HepG2 (cell line): ENCODE measurements around the gene MINDY2. TPM values are rescaled to one million over a fixed set of nuclear protein-coding genes. Genes with fewer than 3 reads are reported as not detected.

Experiments
- AHDC1 ChIP-seq: sonication (generic); formaldehyde crosslinking; IDR thresholded peaks from 2 replicates; pipeline ENCODE4 v1.5.1; 2020; ENCODE audit warnings: mild to moderate bottlenecking, missing genetic modification reagents, borderline replicate concordance
- GTF3A ChIP-seq: sonication (generic); formaldehyde crosslinking; conservative IDR thresholded peaks from 2 replicates; pipeline ENCODE4 v1.4.0; 2020; ENCODE audit warnings: mild to moderate bottlenecking, missing genetic modification reagents
- HBP1 ChIP-seq: IDR thresholded peaks from 2 replicates; pipeline ENCODE4 v1.6.1; 2016; ENCODE audit warnings: low read depth, control low read depth
- HNF1B ChIP-seq: sonication (generic); formaldehyde crosslinking; IDR thresholded peaks from 2 replicates; pipeline ENCODE4 v1.5.1; 2020; ENCODE audit warnings: mild to moderate bottlenecking, moderate library complexity, missing genetic modification reagents
- KDM6A ChIP-seq: IDR thresholded peaks from 2 replicates; pipeline ENCODE4 v1.6.1; 2016; ENCODE audit warnings: low read depth
- MBNL3 ChIP-seq: fragments of 250-450 bp; sonication (Bioruptor Pico); conservative IDR thresholded peaks from 2 replicates; pipeline ENCODE4 v1.8.0; 2022; ENCODE audit warnings: mild to moderate bottlenecking, inconsistent platforms
- MXD4 ChIP-seq: IDR thresholded peaks from 2 replicates; pipeline ENCODE4 v1.6.1; 2016; ENCODE audit warnings: mild to moderate bottlenecking, missing biosample characterization, missing genetic modification reagents
- NAIF1 ChIP-seq: sonication (generic); formaldehyde crosslinking; IDR thresholded peaks from 2 replicates; pipeline ENCODE4 v1.5.0; 2020; ENCODE audit warnings: mild to moderate bottlenecking, missing genetic modification reagents, borderline replicate concordance
- RAD21 ChIP-seq: fragments of 450-650 bp; formaldehyde crosslinking; IDR thresholded peaks from 2 replicates; pipeline ENCODE4 v1.5.0; 2020; ENCODE audit warnings: mild to moderate bottlenecking
- ZFP36 ChIP-seq: fragments of 150-350 bp; IDR thresholded peaks from 2 replicates; pipeline ENCODE4 v1.6.1; 2018; ENCODE audit warnings: borderline replicate concordance, low read length, low read depth; ENCODE audit not compliant: partially characterized antibody
- ZNF451 ChIP-seq: sonication (generic); formaldehyde crosslinking; IDR thresholded peaks from 2 replicates; pipeline ENCODE4 v1.5.0; 2020; ENCODE audit warnings: mild to moderate bottlenecking, missing genetic modification reagents
- ZNF709 ChIP-seq: sonication (generic); formaldehyde crosslinking; IDR thresholded peaks from 2 replicates; pipeline ENCODE4 v1.5.0; 2020; ENCODE audit warnings: mild to moderate bottlenecking, missing genetic modification reagents
- ZNF788 ChIP-seq: sonication (generic); formaldehyde crosslinking; IDR thresholded peaks from 2 replicates; pipeline ENCODE4 v1.5.0; 2020; ENCODE audit warnings: mild to moderate bottlenecking, missing genetic modification reagents, borderline replicate concordance
- ZNF816 ChIP-seq: sonication (generic); formaldehyde crosslinking; IDR thresholded peaks from 2 replicates; pipeline ENCODE4 v1.8.0; 2022; ENCODE audit warnings: missing genetic modification reagents, mild to moderate bottlenecking, borderline replicate concordance
- polyA plus RNA-seq, 8 experiments: library from polyadenylated mRNA; depleted of rRNA in 3 of 8; stranded (reverse) in 7 of 8; unstranded in 1 of 8; fragments of >200 nt; fragmentation: Illumina TruSeq in 4 of 8; extraction: Trizol in 4 of 8; gene quantifications; 2 replicates each; pipeline versions ENCODE4 v1.2.1 to v1.2.3, GENCODE V29; 2011 to 2016; ENCODE audit warnings: low read depth in 4 of 8, missing spikeins in 1 of 8, mixed read lengths in 1 of 8; ENCODE audit not compliant: insufficient read depth in 1 of 8
- total RNA-seq, 5 experiments: library from RNA; depleted of rRNA; stranded (reverse); fragments of >200 nt; fragmentation: Illumina TruSeq; extraction: Trizol; gene quantifications; 2 replicates each; pipeline ENCODE4 v1.2.3, GENCODE V29; 2016; ENCODE audit warnings: low read depth in 1 of 5

MINDY2 gene
- total and polyA plus RNA-seq, 2 of the 13 experiments (the other 11 are each of a cell fraction or from before 2014, with no cell fraction given), result 7.2 to 12.6 TPM

GRCh38 chr15:58864602-58865424 is 93.7 kb downstream of the MINDY2 start (continued):
- TF ChIP-seq HNF1B (CRISPR knock-in tag), result 0 out of 2 replicates have a peak, but pooled peaks have one; percentile 16
- TF ChIP-seq ZNF788, result peak; percentile 85; the same call in 1 of the 2 replicates
- no peak for TF ChIP-seq HBP1
- peak; percentile 67 for TF ChIP-seq KDM6A
- no peak for TF ChIP-seq MBNL3
- peak; percentile 72; the same call in 1 of the 2 replicates for TF ChIP-seq AHDC1 (CRISPR knock-in tag)
- TF ChIP-seq MXD4 (CRISPR knock-in tag), result peak; percentile 68
- peak; percentile 67 for TF ChIP-seq ZNF709 (CRISPR knock-in tag)
- peak; percentile 52; the same call in 1 of the 2 replicates for TF ChIP-seq ZNF816
- TF ChIP-seq ZNF451 (CRISPR knock-in tag), result 0 out of 2 replicates have a peak, but pooled peaks have one; percentile 68
- no peak for TF ChIP-seq ZFP36
- TF ChIP-seq GTF3A (CRISPR knock-in tag), result no peak
- peak; percentile 81; the same call in 1 of the 2 replicates for TF ChIP-seq NAIF1 (CRISPR knock-in tag)
- peak; percentile 71 for TF ChIP-seq RAD21 (CRISPR knock-in tag)
